ENCODE data around the gene KCNQ1.

KCNQ1 gene

DNA sequence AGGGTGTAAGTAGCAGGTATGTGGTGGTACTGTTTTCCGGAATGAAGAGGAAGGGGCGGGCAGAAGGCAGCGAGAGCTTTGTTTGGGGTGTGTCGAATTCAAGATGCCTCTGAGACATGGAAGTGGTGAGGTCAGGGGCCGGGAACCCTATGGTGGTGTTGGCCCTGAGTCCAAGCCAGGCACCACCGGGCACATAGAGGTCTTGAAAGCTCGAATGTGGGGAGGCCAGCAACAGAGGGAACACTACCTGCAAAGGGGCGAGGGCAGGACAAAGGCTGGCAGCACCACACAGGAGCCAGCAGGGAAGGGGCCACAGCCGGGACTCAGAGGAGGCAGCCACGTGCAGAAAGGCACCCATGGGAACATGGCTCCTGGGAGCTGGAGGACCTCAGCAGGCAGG, 383.0 kb downstream of the KCNQ1 start:
- Mint-ChIP-seq H3K27me3 (ENCODE audit: low read depth) (no peaks in the 10 kb centered on the region), H3K36me3 (ENCODE audit: low read depth) (peaks cover 2% of the 10 kb centered on the region), H3K4me3 (no peak overlapping the region), H3K4me1 (ENCODE audit: low read depth) (no peaks in the 10 kb centered on the region), H3K9me3 (peaks cover 39% of the 10 kb centered on the region), H3K27ac (no peak overlapping the region)

DNA sequence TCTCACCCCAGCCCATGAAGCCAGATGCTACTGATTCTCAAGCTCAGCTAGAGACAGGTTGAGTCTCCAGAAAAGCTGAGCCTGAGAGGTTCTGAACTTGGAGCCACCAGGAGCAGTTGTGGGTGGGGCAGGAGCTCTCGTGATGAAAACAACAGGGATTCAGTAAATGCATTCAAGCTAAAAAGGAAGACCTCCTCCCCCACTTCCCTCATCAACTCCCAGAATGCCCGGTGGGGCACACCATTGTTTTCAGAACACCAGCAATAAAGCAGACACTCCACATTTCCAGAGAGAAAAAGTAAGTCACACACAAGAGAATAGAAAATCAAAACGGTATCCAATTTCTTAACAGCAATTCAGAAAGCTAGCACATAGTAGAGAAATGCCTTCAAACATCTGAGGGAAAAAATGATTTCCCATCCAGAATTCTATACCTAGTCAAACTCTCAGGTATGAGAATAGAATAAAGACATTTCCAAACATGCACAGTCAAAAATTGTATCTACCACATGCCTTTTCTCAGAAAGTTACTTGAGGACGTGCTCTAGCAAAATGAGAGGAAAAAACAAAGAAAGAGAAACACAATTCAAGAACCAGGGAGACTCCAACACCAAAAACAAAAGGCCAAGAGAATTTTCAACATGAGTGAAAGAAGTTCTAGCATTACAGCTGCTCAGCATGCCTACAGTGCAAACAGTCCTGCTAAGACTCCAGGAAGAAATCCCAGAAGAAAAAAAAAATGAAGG, 383.9 kb downstream of the KCNQ1 start:
- H3K27me3 Mint-ChIP-seq (ENCODE audit: low read depth): no peaks in the 10 kb centered on the region
- H3K36me3 Mint-ChIP-seq (ENCODE audit: low read depth): peaks cover 2% of the 10 kb centered on the region
- no peak overlapping the region for H3K27ac Mint-ChIP-seq
- H3K4me3 Mint-ChIP-seq: no peak overlapping the region
- no peaks in the 10 kb centered on the region for H3K4me1 Mint-ChIP-seq (ENCODE audit: low read depth)
- peaks cover 30% of the 10 kb centered on the region for H3K9me3 Mint-ChIP-seq

DNA sequence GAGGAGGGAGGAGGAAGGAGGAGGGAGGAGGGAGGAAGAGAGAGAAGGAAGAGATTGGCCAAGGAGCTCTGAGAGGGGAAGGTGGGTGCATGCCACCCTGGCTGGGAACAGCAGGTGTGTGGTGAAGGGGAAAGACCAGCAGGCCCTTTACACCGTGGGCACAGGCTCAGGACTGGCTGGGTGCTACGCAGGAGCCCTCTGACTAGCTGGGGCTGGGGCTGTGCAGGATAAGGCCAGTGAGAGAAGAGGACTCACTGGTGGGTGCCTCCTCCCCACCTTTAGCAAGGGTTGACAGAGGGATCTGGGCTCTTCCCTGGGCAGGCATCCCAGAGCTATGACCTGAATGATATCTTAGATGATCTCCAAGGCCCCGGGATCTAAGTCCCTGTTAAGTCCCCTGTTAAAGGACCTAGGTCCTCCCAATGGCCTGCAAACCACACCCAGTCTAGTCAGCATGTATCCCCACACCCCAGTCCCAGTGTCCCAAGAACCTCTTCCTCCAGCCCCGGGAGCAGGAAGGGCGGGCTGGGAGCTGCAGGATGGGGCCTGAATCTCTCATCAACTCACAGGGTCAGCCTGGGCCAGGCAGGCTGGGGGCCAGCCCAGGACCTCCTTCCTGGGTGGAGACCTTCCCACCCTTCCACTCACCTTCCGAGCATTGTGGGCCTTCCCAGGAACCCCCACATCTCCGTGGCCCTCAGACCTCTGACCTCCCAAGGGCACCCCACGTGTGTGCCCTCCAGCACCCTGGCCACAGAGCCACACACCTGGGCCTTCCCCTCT, 385.4 kb downstream of the KCNQ1 start:
- Mint-ChIP-seq H3K4me3 (no peak overlapping the region), H3K27me3 (ENCODE audit: low read depth) (no peaks in the 10 kb centered on the region), H3K9me3 (peaks cover 22% of the 10 kb centered on the region), H3K27ac (no peak overlapping the region), H3K36me3 (ENCODE audit: low read depth) (no peaks in the 10 kb centered on the region), H3K4me1 (ENCODE audit: low read depth) (no peaks in the 10 kb centered on the region)

DNA sequence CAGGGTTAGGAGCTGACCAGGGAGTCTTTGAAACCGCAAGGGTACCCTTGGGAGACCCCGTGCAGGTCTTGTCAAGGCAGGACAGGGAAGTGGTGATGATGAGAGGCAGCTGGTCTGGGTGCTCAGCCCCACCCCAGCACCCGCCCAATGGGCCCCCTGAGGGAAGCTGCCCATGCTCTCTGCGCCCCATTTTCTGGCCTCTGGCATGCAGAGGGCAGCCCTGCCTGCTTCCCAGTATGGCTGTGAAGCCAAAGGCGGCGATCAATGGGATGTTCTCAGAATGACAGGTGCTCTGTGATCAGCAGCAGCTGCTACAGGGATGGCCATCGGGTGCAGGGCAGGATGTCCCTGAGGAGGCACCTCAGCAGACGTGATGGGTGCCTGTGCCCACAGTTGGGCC, 386.1 kb downstream of the KCNQ1 start:
- no peaks in the 10 kb centered on the region for H3K4me1 Mint-ChIP-seq (ENCODE audit: low read depth)
- H3K9me3 Mint-ChIP-seq: peaks cover 22% of the 10 kb centered on the region
- H3K27me3 Mint-ChIP-seq (ENCODE audit: low read depth): no peaks in the 10 kb centered on the region
- H3K36me3 Mint-ChIP-seq (ENCODE audit: low read depth): no peaks in the 10 kb centered on the region
- no peak overlapping the region for H3K4me3 Mint-ChIP-seq
- H3K27ac Mint-ChIP-seq: no peak overlapping the region

DNA sequence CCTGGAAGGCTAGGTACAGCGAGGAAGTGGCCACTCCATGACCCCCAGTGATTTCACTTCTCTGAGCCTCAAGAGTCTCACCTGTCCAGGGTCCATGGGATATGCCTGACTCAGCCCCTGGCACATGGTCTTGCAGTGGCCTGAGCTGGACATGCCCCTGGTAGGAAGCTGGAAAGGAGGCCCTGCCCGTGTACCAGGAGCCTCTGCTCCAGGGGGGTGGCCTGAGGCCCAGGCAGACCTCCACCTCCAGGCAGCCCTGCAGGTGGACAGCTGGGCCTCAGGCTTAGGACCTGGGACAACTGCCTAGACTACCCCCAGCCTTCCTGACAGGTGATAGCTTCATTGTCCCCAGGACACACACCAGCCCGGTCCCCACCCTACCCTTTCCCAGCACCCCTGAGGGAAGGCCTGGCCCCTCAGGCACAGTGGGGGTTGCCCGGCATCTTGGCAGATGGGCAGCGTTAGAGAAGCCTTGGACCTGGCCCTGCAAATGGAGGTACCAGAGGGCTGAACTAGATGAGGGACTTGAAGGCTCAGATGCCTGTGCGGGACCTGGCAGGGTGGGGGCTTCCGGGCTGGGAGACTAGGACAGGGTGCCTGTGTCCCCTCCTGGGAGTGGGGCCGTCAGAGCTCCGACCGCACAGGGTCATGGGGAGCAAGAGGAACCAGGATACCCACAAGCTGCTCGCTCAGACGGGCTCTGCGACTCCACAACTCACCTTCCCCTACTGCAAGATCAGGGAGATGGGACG, 387.1 kb downstream of the KCNQ1 start:
- no peaks in the 10 kb centered on the region for H3K4me1 Mint-ChIP-seq (ENCODE audit: low read depth)
- no peak overlapping the region for H3K27ac Mint-ChIP-seq
- H3K27me3 Mint-ChIP-seq (ENCODE audit: low read depth): no peaks in the 10 kb centered on the region
- peaks cover 18% of the 10 kb centered on the region for H3K9me3 Mint-ChIP-seq
- no peaks in the 10 kb centered on the region for H3K36me3 Mint-ChIP-seq (ENCODE audit: low read depth)
- H3K4me3 Mint-ChIP-seq: no peak overlapping the region

DNA sequence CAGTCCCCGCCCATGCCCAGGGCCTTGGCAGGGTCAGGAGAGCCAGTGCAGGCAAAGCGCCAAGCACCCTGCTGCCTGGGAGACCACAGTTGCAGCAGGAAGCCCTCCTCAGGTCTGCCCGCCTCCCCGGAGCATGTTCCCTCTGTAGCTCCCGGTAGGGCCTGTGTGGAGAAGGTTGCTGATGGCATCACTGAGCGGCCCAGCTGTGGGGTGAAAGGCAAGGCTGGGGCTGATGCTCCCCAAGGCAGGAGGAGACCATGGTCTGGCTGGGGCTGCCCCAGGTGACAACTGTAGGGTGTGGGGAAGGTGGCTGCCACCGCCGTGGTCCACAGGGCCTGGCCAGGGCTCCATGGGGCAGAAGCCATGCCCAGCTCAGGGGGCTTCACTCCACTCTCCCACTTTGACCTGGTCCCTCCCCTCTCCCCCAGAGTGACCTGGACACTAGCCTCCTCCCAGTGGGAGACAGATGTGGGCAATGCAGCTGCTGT, 387.8 kb downstream of the KCNQ1 start:
- Mint-ChIP-seq H3K4me3 (no peak overlapping the region), H3K27me3 (ENCODE audit: low read depth) (no peaks in the 10 kb centered on the region), H3K4me1 (ENCODE audit: low read depth) (no peaks in the 10 kb centered on the region), H3K27ac (no peak overlapping the region), H3K36me3 (ENCODE audit: low read depth) (no peaks in the 10 kb centered on the region), H3K9me3 (peaks cover 17% of the 10 kb centered on the region)

DNA sequence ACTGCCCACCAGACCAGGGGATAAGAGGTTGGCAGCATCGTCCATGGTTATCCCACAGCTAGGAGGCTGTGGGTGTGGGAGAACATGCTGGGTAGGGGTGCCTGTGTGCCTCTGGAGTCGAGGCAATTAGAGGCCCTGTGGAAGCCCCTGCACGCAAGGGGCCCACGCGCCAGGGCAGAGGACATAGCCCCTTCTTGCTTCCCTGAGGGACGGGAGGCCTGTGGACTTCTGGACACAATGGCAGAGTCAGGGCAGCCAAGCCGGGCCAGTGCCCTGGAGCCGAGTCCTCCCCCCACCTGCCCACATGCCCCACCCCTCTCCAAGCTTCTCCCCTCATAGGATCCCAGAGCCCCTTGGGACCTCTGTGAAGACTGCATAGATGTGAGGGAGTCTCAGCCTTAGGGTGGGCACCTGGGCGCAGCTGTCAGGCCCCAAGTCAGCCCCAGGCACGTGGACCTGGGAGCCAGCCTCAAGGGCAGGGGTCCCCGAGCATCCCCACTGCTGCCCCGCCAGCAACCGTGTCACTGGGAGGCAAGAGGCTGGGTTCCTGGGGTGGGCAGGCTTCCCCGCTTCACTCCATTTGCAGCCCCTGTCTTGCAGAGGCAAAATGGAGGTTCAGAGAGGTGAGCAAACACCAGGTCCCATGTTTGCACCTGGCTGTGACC, 388.4 kb downstream of the KCNQ1 start:
- no peaks in the 10 kb centered on the region for H3K36me3 Mint-ChIP-seq (ENCODE audit: low read depth)
- peaks cover 15% of the 10 kb centered on the region for H3K9me3 Mint-ChIP-seq
- H3K27me3 Mint-ChIP-seq (ENCODE audit: low read depth): no peaks in the 10 kb centered on the region
- no peak overlapping the region for H3K27ac Mint-ChIP-seq
- H3K4me1 Mint-ChIP-seq (ENCODE audit: low read depth): no peaks in the 10 kb centered on the region
- H3K4me3 Mint-ChIP-seq: no peak overlapping the region

DNA sequence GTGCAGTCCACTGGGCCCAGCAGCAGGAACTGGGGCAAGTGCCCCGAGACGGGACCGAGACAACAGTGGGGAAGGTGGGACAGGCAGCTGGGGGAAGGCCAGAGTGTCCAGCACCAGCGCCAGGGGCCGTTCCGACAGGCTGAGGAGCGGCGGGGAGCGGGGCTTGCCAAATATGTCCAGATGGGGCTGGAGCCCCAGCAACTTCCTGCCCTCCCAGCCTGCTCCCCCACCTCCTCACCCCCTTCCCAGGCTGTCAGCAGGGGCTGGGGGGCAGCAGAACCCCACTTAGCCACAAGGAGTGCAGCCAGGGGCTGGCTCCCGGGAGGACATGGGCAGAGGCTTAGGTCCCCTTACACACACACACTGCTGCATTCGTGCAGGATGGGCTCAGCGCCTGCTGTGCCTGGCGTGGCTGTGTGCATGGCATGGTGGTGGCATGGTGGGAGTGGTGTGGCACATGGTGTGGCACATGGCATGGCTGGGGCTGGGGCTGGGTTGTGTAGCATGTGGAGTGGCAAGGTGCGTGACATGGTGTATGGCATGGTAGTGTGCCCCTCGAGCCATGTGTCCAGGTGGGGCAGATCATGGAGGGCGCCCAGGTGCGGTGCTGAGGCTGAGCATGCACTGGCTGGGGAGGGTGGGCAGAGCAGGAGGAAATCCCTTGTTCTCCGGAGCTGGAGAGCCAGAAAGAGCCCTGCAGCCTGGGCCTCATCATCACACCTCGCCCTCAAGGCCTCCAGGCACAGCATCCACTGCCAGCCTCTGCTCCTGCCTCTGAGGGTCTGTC, 389.1 kb downstream of the KCNQ1 start:
- H3K27me3 Mint-ChIP-seq (ENCODE audit: low read depth): no peaks in the 10 kb centered on the region
- H3K9me3 Mint-ChIP-seq: peaks cover 8% of the 10 kb centered on the region
- H3K27ac Mint-ChIP-seq: no peak overlapping the region
- no peaks in the 10 kb centered on the region for H3K4me1 Mint-ChIP-seq (ENCODE audit: low read depth)
- no peak overlapping the region for H3K4me3 Mint-ChIP-seq
- H3K36me3 Mint-ChIP-seq (ENCODE audit: low read depth): no peaks in the 10 kb centered on the region

DNA sequence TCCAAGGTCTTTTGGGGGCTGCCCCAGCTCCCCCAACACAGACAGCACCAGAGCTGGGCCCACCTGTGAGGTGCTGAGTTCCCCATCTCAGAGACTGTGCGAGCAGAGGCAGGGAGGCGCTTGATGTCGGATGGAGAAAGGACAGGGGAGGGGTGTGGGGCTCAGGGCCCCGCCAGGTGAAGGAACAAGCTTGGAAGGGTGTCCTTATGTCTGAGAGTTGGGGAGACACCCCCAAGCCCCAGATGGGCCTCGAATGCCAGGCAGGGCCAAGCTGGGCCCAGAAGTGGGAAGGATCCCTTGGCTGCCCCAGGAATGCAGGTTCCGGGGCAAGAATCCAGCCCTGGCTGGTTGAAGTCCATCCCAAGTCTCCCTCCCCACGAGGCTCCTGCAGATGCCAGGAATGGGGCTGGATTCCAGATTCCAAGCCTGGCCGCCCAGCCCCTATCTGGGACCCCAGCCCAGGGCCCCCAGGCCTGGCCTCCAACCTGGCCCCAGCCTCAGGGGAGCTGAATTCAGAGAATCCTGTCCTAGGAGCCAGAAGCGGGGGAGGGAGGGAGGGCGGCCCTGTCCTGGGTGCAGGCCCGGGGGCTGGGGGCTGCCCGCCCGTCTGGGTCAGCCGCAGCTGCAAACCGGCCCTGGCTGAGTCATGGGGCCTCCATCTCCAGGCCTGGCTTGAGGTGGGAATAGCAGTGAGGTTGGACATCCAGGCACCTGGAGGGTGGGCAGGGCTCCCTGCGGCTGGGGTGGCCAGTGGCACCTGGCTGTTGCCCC, 389.9 kb downstream of the KCNQ1 start:
- Mint-ChIP-seq H3K4me3 (no peak overlapping the region), H3K4me1 (ENCODE audit: low read depth) (no peaks in the 10 kb centered on the region), H3K9me3 (peaks cover under 1% of the 10 kb centered on the region), H3K36me3 (ENCODE audit: low read depth) (no peaks in the 10 kb centered on the region), H3K27me3 (ENCODE audit: low read depth) (no peaks in the 10 kb centered on the region), H3K27ac (no peak overlapping the region)

DNA sequence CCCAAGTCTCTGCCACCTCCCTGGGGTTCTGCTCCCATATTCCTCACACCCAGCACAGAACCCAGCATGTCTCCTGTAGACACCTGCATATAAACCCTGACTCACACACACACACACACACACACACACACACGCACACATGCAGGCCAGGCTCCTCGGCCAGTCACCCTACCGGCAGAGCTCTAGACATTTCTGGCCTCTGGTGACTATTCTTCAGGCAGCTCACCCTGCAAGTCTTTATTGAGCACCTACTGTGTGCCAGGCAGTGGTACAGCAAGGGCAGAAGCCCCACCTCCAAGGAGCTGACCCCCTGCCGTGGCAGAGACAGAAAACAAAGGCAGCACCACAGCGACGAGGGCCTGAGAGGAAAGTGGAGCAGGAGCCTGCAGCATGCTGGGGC, 390.5 kb downstream of the KCNQ1 start:
- no peak overlapping the region for H3K27ac Mint-ChIP-seq
- H3K36me3 Mint-ChIP-seq (ENCODE audit: low read depth): no peaks in the 10 kb centered on the region
- no peaks in the 10 kb centered on the region for H3K27me3 Mint-ChIP-seq (ENCODE audit: low read depth)

DNA sequence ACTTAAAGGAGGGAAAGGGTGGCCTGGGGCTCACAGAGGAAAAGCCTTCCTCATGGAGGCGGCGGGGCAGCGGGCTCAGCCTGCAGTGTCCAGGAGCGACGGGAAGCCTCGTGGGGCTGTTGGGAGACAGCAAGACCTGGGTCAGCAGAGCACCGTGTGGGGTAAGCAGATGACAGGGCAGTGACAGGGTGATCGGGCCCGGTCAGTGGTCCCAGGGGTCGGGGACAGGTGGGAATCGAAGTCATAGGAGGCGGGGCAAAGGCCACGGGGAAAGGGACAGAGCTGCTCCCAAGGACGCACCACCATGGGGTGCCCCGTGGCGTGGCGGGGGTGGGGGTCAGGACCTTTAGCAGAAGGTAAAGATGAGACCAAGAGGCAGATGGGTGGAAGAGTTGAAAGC, 390.9 kb downstream of the KCNQ1 start:
- H3K4me1 Mint-ChIP-seq (ENCODE audit: low read depth): no peaks in the 10 kb centered on the region
- H3K36me3 Mint-ChIP-seq (ENCODE audit: low read depth): no peaks in the 10 kb centered on the region
- H3K4me3 Mint-ChIP-seq: no peak overlapping the region
- H3K27me3 Mint-ChIP-seq (ENCODE audit: low read depth): no peaks in the 10 kb centered on the region
- no peak overlapping the region for H3K27ac Mint-ChIP-seq
- no peaks in the 10 kb centered on the region for H3K9me3 Mint-ChIP-seq

More for the DNA sequence above, 390.5 kb downstream of the KCNQ1 start:
- Mint-ChIP-seq H3K4me3 (no peak overlapping the region), H3K4me1 (ENCODE audit: low read depth) (no peaks in the 10 kb centered on the region), H3K9me3 (no peaks in the 10 kb centered on the region)

DNA sequence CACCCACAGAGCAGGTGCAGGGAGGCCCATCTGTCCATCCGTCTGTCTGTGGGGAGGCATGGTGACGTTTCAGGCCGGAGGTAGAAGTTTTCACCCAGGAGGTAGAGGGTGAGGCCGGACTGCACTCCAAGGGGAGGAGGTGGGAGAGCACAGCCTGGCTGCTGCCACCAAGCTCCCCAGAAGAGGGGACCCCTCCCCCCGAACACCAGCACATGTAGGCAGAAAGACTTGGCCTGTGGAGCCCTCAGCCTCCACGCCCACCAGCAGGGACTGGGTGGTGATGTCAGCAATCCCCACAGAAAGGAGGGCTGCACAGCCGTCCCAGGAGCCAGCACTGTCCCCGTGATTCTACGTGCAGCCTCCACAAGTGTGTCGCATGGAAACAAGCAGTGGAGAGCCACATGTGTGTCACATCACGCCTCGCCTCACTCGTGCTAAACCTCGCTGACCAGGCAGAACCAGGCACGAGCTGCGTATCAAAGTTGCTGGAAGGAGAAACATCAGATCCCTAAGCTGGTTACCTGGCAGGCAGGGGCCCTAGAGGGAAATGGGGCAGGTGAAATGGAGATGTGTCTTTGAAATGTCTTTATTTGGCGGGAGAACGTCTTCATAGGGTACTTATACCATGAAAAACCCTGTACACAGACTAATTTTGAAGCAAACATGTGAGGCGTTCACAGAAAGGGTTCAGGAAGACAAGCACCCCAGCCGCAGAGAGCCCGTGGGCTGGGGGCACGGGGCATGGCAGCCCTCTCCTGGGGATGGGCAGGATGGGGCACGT, 391.7 kb downstream of the KCNQ1 start:
- Mint-ChIP-seq H3K9me3 (no peaks in the 10 kb centered on the region), H3K4me3 (no peak overlapping the region), H3K27ac (no peak overlapping the region), H3K4me1 (ENCODE audit: low read depth) (no peaks in the 10 kb centered on the region), H3K27me3 (ENCODE audit: low read depth) (no peaks in the 10 kb centered on the region), H3K36me3 (ENCODE audit: low read depth) (no peaks in the 10 kb centered on the region)
